ACC112 (cell line): ENCODE measurements around the gene ACTR10.
"Not testable (repeated sequence)": the region's sequence is repeated elsewhere in the genome, so short reads cannot be mapped to it uniquely, and the experiment has no call there.

ENCODE experiments used
- H2AFZ ChIP-seq: fragments of 200-600 bp; sonication (generic); one replicate; pipeline ENCODE4 v1.6.0; 2017; ENCODE audit warnings: antibody characterized with exemption, low read length; ENCODE audit not compliant: unreplicated experiment
- H3K27ac ChIP-seq: fragments of 200-600 bp; sonication (generic); 2 replicates; pipeline ENCODE4 v1.5.1; 2014; ENCODE audit warnings: low read depth, mild to moderate bottlenecking, antibody characterized with exemption, low read length, moderate library complexity
- H3K27me3 ChIP-seq: fragments of 200-600 bp; sonication (generic); 2 replicates; pipeline ENCODE4 v1.6.1; 2014; ENCODE audit warnings: mild to moderate bottlenecking, antibody characterized with exemption, low read length, moderate library complexity, mixed read lengths; ENCODE audit not compliant: insufficient read depth
- H3K36me3 ChIP-seq: fragments of 200-600 bp; sonication (generic); 2 replicates; pipeline ENCODE4 v1.6.1; 2016; ENCODE audit warnings: mild to moderate bottlenecking, antibody characterized with exemption, low read length, moderate library complexity, mixed read lengths; ENCODE audit not compliant: insufficient read depth
- H3K4me1 ChIP-seq: fragments of 200-600 bp; sonication (generic); one replicate; pipeline ENCODE4 v1.6.1; 2016; ENCODE audit warnings: low read length, mixed read lengths; ENCODE audit not compliant: insufficient read depth, unreplicated experiment, control insufficient read depth
- H3K4me3 ChIP-seq: fragments of 200-600 bp; sonication (generic); 2 replicates; pipeline ENCODE4 v1.5.1; 2014; ENCODE audit warnings: mild to moderate bottlenecking, low read depth, low read length
- H3K79me2 ChIP-seq: fragments of 200-600 bp; sonication (generic); one replicate; pipeline ENCODE4 v1.6.0; 2016; ENCODE audit warnings: low read length; ENCODE audit not compliant: control insufficient read depth, unreplicated experiment, insufficient read depth

ACTR10 gene

GRCh38 chr14:58262005-58262404 is 62.1 kb downstream of the ACTR10 start:
- not testable (repeated sequence) for H3K4me3 ChIP-seq, H3K79me2 ChIP-seq, H3K4me1 ChIP-seq, H2AFZ ChIP-seq, H3K27ac ChIP-seq, H3K27me3 ChIP-seq
- H3K36me3 ChIP-seq, result peaks cover 34% of the 10 kb centered on the region

DNA sequence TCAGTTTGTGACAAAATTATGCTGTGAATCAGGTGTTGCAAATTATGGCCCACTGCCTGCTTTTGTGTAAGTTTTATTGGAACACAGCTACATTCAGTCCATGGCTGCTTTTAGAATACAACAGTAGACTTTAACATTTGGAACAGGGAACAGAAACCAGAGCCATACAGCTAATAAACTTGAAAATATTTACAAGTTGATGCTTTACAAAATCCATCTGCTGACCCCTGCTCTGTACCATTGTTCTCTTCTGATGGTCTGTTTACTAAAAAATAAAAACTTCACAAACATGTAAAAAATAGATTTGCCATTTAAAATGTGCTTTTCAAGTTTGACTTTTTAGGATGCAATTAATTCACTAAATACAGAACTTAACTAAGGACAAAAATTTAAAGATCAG is 65.5 kb downstream of the ACTR10 start:
- no peaks in the 10 kb centered on the region for H3K27me3 ChIP-seq
- H3K27ac ChIP-seq, result no peak overlapping the region
- H3K36me3 ChIP-seq, result peaks cover 35% of the 10 kb centered on the region
- no peak overlapping the region for H2AFZ ChIP-seq
- H3K79me2 ChIP-seq, result peaks cover 7% of the 10 kb centered on the region
- no peak overlapping the region for H3K4me3 ChIP-seq
- no peaks in the 10 kb centered on the region for H3K4me1 ChIP-seq

DNA sequence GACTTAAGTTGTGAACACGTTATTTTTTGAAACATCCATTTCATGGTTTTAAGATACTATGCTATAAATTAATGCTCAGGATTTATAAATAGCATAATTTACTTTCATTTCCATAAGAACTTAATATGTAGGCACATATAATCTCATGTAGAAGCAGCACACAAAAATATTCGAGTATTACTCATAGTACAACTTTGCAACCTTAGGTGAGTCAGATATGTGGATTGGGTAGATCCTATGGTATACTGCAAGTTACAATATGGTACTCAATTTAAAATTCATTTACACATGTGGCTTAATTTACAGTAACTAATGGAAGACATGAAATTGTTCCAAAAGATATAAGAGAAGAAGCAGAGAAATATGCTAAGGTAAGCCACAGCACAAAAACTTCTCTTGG is 70.7 kb downstream of the ACTR10 start:
- no peaks in the 10 kb centered on the region for H3K27me3 ChIP-seq
- H3K4me3 ChIP-seq, result no peak overlapping the region
- H3K27ac ChIP-seq, result no peak overlapping the region
- H3K4me1 ChIP-seq, result peaks cover 7% of the 10 kb centered on the region
- H3K79me2 ChIP-seq, result peaks cover 40% of the 10 kb centered on the region
- peaks cover 50% of the 10 kb centered on the region for H3K36me3 ChIP-seq
- H2AFZ ChIP-seq, result no peak overlapping the region

- peaks cover 18% of the 10 kb centered on the region for H3K4me1 ChIP-seq
- peaks cover 49% of the 10 kb centered on the region for H3K36me3 ChIP-seq
- H3K79me2 ChIP-seq, result peaks cover 59% of the 10 kb centered on the region
- peak overlapping the region; percentile 58 for H3K27ac ChIP-seq
- H3K4me3 ChIP-seq, result no peak overlapping the region
- H3K27me3 ChIP-seq, result no peaks in the 10 kb centered on the region
- no peak overlapping the region for H2AFZ ChIP-seq
These were observed 72.8 kb downstream of the ACTR10 start for GRCh38 chr14:58272588-58273372.

GRCh38 chr14:58274881-58275280 is 74.9 kb downstream of the ACTR10 start:
- Histone ChIP-seq H3K27me3 (no peaks in the 10 kb centered on the region), H3K4me3 (no peak overlapping the region), H3K79me2 (peaks cover 73% of the 10 kb centered on the region), H3K36me3 (peaks cover 45% of the 10 kb centered on the region), H3K4me1 (peaks cover 18% of the 10 kb centered on the region), H3K27ac (peak overlapping the region; percentile 47; the same call in 1 of the 2 replicates), H2AFZ (no peak overlapping the region)

DNA sequence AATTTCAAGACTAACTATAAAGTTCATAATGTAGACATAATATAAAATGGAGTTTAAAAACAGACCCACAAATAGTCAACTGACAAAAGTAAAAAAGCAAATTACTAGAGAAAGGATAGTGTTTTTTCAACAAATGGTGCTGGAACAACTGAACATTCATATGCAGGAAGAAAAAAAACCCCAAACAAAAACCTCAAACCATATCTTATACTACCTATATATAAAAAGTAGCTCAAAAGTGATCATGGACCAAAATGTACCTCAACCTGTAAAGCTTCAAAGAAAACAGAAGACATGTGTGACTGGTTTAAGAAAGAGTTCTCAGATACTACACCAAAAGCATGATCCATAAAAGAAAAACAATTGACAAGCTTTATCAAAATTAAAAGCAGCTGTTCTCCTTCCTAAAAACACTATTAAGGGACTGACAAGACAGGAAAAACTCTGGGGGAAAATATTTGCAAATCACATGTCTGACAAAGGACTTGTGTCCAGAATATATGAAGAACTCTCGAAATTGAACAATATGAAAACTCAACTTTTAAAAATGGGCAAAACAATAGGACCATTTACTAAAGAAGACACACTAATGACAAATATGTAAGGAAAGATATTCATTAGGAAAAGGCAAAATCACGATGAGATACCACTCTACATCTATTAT is 75.7 kb downstream of the ACTR10 start:
- H3K36me3 ChIP-seq, result peaks cover 37% of the 10 kb centered on the region
- peaks cover 80% of the 10 kb centered on the region for H3K79me2 ChIP-seq
- no peak overlapping the region for H2AFZ ChIP-seq
- H3K27ac ChIP-seq, result peak overlapping the region; percentile 47
- H3K27me3 ChIP-seq, result no peaks in the 10 kb centered on the region
- peaks cover 21% of the 10 kb centered on the region for H3K4me1 ChIP-seq
- H3K4me3 ChIP-seq, result no peak overlapping the region

DNA sequence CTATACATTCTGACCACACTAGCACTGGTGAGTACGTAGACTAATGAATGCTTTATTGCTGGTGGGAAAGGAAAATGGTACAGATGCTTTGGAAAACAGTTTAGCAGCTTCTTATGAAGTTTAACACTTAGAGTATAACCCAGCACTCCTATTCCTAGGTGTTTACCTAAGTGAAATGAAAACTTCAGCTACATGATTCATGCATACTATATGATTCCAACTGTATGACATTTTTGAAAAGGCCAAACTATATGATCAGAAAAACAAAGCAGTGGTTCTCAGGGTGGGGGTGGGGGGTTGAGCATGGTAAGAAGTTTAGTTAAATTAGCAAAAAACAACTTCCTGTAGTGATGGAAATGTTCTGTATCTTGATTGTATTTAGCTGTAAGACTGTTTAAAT is 76.3 kb downstream of the ACTR10 start:
- peaks cover 35% of the 10 kb centered on the region for H3K36me3 ChIP-seq

DNA sequence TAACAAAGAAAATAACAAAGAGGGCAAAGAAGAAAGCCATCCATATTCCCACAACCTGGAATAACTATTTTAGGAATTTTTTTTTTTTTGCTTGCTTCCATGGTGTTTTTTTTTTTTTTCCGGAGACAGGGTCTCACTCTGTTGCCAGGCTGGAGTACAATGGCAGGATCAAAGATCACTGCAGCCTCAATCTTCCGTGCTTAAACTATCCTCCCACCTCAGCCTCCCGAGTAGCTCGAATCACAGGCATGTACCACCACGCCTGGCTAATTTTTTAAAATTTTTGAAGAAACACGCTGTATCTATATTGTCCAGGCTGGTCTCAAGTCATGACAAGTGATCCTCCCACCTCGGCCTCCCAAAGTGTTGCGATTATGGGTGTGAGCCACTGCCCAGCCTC is 78.2 kb downstream of the ACTR10 start:
- H3K36me3 ChIP-seq, result peaks cover 26% of the 10 kb centered on the region
- H3K4me1 ChIP-seq, result peaks cover 36% of the 10 kb centered on the region
- H3K79me2 ChIP-seq, result peaks cover 90% of the 10 kb centered on the region
- no peak overlapping the region for H3K27ac ChIP-seq
- no peak overlapping the region for H2AFZ ChIP-seq
- H3K27me3 ChIP-seq, result no peaks in the 10 kb centered on the region
- H3K4me3 ChIP-seq, result no peak overlapping the region

More for the DNA sequence above, 76.3 kb downstream of the ACTR10 start:
- Histone ChIP-seq H3K4me1 (peaks cover 26% of the 10 kb centered on the region), H3K27ac (peak overlapping the region; percentile 47; the same call in 1 of the 2 replicates), H3K27me3 (no peaks in the 10 kb centered on the region), H3K79me2 (peaks cover 84% of the 10 kb centered on the region), H3K4me3 (no peak overlapping the region), H2AFZ (no peak overlapping the region)

DNA sequence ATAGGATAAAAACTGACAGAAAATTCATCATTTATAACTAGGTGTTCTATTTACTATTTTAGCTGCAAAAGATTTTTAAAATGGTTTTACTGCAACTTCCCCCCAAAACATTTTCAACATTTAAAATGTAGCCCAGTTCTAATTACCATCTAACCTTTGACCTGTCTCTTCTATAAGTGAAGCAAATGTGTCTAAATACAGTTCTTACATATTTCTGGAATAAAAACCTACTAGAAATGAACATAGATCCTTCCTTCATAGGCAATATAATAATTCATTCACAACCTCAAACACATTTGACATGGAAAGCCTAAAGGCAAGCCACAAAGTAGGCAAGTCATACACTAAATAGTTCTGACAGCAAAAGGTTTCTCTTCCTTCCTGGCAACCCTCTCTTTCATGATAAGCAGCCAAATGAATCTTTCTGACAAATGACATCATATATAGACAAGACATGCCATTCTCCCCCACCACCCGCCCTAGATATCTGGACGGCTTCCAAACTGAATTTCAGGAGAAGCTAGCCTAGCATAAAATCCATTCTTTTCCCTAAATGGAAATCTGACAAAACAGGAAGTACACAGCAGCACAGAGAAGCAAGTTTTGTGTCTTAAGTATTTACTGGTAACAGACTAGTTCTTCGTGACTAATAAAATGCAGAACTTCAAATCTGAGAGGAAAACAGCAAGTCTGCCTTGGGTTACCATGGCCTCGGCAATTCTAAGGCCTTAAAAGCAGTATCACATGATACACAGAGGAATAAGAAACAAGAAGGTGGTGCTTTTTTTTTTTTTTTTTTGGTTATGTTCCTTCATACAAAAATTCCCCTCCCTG is 81.2 kb downstream of the ACTR10 start:
- H3K27ac ChIP-seq, result peak overlapping the region; percentile 97
- H2AFZ ChIP-seq, result no peak overlapping the region
- H3K4me3 ChIP-seq, result no peak overlapping the region
- H3K79me2 ChIP-seq, result peaks cover 90% of the 10 kb centered on the region
- H3K36me3 ChIP-seq, result peaks cover 41% of the 10 kb centered on the region
- no peaks in the 10 kb centered on the region for H3K27me3 ChIP-seq
- peaks cover 30% of the 10 kb centered on the region for H3K4me1 ChIP-seq

DNA sequence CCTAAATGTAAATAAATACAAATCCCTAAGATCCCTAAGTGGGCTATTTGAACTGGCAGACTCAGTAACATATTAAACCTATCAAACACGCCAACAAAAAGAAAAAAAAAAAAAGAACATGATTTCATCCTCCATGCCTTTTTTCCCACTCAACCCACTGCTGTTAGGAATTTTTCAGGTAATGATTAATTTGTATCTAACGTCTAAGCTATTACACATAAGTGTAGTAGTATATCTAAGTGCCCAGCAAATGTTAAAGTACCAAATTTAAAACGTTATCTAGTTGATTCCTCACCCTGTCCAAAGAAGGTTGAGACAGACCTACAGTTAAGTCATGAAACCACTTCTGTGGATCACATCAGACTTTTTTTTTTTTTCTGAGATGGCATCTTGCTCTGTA is 82.0 kb downstream of the ACTR10 start:
- peak overlapping the region; percentile 97 for H3K27ac ChIP-seq
- H3K79me2 ChIP-seq, result peaks cover 84% of the 10 kb centered on the region
- peaks cover 44% of the 10 kb centered on the region for H3K36me3 ChIP-seq

More for the DNA sequence above, 82.0 kb downstream of the ACTR10 start:
- Histone ChIP-seq H3K4me1 (peaks cover 24% of the 10 kb centered on the region), H3K4me3 (no peak overlapping the region), H3K27me3 (no peaks in the 10 kb centered on the region), H2AFZ (no peak overlapping the region)
